Measurements from ENCODE around the gene HOXB13.
"Not testable (repeated sequence)": the region's sequence is repeated elsewhere in the genome, so short reads cannot be mapped to it uniquely, and the experiment has no call there.

Gene HOXB13

GRCh38 chr17:48725288-48726064 is 3.1 kb downstream of the HOXB13 start:
- no peak for DNase-seq

- no peak for DNase-seq
Observed at GRCh38 chr17:48725004-48725287, 3.6 kb downstream of the HOXB13 start.

- DNase-seq: peak; percentile 77
Observed at GRCh38 chr17:48724251-48725003, 4.1 kb downstream of the HOXB13 start.

- DNase-seq: peak; percentile 39
Observed at GRCh38 chr17:48723423-48724250, 4.9 kb downstream of the HOXB13 start.

- no peak for DNase-seq
Observed at GRCh38 chr17:48722915-48723422, 5.6 kb downstream of the HOXB13 start, which contains the start of gene PRAC2. Gene PRAC2, plus strand, starts transcription at chr17:48723185. Its CDS starts 1,226 bp downstream, at chr17:48724411.

- no peak for DNase-seq
Observed at GRCh38 chr17:48722201-48722907, 6.2 kb downstream of the HOXB13 start, which contains the start of gene PRAC1. Gene PRAC1, minus strand, starts transcription at chr17:48722518. Its CDS starts 126 bp downstream, at chr17:48722392.

GRCh38 chr17:48721009-48721402 is 7.5 kb downstream of the HOXB13 start:
- no peak for DNase-seq

- DNase-seq: no peak
Observed at GRCh38 chr17:48720266-48721008, 8.1 kb downstream of the HOXB13 start.

- DNase-seq: no peak
Observed at GRCh38 chr17:48719642-48720265, 8.8 kb downstream of the HOXB13 start.

GRCh38 chr17:48718761-48719641 is 9.5 kb downstream of the HOXB13 start:
- DNase-seq: no peak

- no peak for DNase-seq
Observed at GRCh38 chr17:48718227-48718760, 10.3 kb downstream of the HOXB13 start.

GRCh38 chr17:48717367-48718226 is 11.0 kb downstream of the HOXB13 start:
- DNase-seq: no peak

- not testable (repeated sequence) for DNase-seq
Observed at GRCh38 chr17:48716549-48716948, 12.0 kb downstream of the HOXB13 start.

GRCh38 chr17:48715496-48716399 is 12.8 kb downstream of the HOXB13 start:
- DNase-seq: no peak

- no peak for DNase-seq
Observed at GRCh38 chr17:48711128-48711527, 17.4 kb downstream of the HOXB13 start.

- DNase-seq: no peak
Observed at GRCh38 chr17:48704361-48705248, 23.9 kb downstream of the HOXB13 start.
